GM18861 (cell line): ENCODE measurements around the gene PRAME.

Experiments
- ATAC-seq: cut with Tn5 transposase; IDR thresholded peaks from one replicate; pipeline ENCODE4 v1.9.1; 2021; ENCODE audit not compliant: unreplicated experiment

The PRAME gene

GRCh38 chr22:22579869-22580604 lies 21.0 kb upstream of the PRAME start:
- no peak for ATAC-seq

GRCh38 chr22:22578702-22579424 lies 19.8 kb upstream of the PRAME start:
- no peak for ATAC-seq

- no peak for ATAC-seq
Observed at GRCh38 chr22:22576989-22577427, 17.9 kb upstream of the PRAME start.

- no peak for ATAC-seq
Observed at GRCh38 chr22:22576244-22576988, 17.4 kb upstream of the PRAME start.

GRCh38 chr22:22574361-22574760 lies 15.3 kb upstream of the PRAME start:
- ATAC-seq = no peak

- no peak for ATAC-seq
Observed at GRCh38 chr22:22573047-22573889, 14.2 kb upstream of the PRAME start.

GRCh38 chr22:22571862-22572261 lies 12.8 kb upstream of the PRAME start:
- ATAC-seq = no peak

GRCh38 chr22:22571429-22571828 lies 12.4 kb upstream of the PRAME start:
- ATAC-seq = no peak

- ATAC-seq = no peak
Observed at GRCh38 chr22:22569218-22569617, 10.2 kb upstream of the PRAME start.

- no peak for ATAC-seq
Observed at GRCh38 chr22:22565981-22566380, 6.9 kb upstream of the PRAME start.

GRCh38 chr22:22558071-22558971 lies 744 bp downstream of the PRAME start:
- no peak for ATAC-seq

GRCh38 chr22:22556995-22557925 lies 1.8 kb downstream of the PRAME start:
- no peak for ATAC-seq

GRCh38 chr22:22556578-22556977 lies 2.5 kb downstream of the PRAME start:
- ATAC-seq = no peak

- ATAC-seq = no peak
Observed at GRCh38 chr22:22555596-22555995, 3.5 kb downstream of the PRAME start.

- no peak for ATAC-seq
Observed at GRCh38 chr22:22554587-22555284, 4.3 kb downstream of the PRAME start.

- no peak for ATAC-seq
Observed at GRCh38 chr22:22553735-22554586, 5.1 kb downstream of the PRAME start.

GRCh38 chr22:22553141-22553540 lies 5.9 kb downstream of the PRAME start:
- ATAC-seq = no peak
